Hematopoietic multipotent progenitor cell treated with erythropoietin and hydrocortisone succinate and interleukin-3 and kit ligand, for 8 days (in vitro differentiated cells): ENCODE measurements around the gene DERL2.

ENCODE experiments used
- DNase-seq: peaks from one replicate; pipeline ENCODE4 v3.0.0-alpha.2; 2015

DERL2 gene

GRCh38 chr17:5500589-5501391 is 14.8 kb upstream of the DERL2 start:
- DNase-seq: peak; percentile 34

DNA sequence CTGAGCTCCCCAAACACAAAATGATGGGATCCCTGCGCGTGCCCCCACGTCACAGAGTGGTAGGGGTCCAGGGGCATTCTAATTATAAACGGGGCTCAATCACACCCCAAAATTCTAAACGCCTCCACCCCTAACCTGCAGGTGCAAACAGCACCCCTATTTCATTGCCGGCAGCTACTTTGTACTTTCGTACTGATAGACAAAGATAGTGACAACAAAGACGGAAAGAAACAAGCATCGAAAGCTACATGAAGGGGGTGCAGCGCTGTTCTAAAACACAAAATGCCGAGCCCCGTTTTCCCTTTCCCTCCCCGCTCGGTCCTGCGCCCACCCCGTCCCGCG is 14.2 kb upstream of the DERL2 start:
- no peak for DNase-seq

DNA sequence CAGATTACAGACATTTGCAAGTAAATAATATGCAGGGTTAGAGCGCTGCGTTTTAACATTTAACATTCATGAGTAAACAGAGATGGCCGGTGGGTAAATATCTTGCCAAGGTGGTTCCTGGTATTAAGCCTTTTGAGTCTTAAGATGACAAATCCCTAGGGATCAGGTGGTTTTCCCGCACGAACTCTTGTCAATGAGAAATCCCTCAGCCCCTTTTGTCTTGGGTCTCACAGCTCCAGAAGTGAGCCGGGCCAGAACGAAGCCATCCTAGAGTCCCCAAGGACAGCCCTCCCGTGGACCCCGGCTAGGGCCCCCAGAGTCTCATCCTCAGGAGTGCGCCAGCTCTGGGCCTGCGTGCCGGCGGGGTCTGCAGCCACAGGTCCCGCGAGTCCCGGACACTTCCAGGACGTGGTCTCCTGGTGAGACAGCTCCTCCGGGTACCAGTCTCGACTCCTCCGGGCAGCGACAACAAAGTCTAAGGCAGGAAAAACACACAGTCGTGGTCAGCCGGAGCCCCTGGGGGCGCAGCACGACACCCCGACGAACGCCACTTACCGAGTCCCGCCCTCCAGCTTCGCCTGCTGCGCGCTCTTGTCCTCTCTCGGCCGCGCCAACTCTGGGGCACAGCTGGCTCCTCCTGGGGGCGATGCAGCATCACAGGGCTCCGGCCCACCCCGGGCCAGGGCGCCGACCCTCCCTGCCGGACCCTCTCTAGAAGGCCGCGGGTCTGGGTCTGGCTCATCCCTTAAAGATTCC is 13.7 kb upstream of the DERL2 start:
- no peak for DNase-seq

DNA sequence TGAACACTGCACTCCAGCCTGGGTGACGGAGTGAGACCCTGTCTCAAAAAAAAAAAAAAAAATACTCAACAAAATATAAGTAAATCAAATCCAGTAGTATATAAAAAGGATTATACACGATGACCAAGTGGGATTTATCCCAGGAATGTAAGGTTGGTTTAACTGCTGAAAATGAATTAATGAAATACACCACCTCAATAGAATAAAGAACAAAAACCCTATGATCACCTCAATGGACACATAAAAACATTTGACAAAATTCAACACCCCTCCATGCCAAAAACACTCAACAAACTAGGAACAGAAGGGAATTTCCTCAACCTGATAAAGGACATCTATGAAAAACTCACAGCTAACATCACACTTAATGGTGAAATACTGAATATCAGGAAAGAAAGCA is 7.0 kb upstream of the DERL2 start:
- no peak for DNase-seq

DNA sequence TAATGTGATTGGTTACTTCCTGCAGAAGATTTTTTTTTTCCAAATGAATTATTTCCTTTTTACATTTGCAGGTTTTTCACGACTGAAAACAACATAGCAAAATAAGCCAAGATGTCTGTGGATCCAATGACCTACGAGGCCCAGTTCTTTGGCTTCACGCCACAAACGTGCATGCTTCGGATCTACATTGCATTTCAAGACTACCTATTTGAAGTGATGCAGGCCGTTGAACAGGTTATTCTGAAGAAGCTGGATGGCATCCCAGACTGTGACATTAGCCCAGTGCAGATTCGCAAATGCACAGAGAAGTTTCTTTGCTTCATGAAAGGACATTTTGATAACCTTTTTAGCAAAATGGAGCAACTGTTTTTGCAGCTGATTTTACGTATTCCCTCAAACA is 2.8 kb upstream of the DERL2 start:
- DNase-seq: no peak

DNA sequence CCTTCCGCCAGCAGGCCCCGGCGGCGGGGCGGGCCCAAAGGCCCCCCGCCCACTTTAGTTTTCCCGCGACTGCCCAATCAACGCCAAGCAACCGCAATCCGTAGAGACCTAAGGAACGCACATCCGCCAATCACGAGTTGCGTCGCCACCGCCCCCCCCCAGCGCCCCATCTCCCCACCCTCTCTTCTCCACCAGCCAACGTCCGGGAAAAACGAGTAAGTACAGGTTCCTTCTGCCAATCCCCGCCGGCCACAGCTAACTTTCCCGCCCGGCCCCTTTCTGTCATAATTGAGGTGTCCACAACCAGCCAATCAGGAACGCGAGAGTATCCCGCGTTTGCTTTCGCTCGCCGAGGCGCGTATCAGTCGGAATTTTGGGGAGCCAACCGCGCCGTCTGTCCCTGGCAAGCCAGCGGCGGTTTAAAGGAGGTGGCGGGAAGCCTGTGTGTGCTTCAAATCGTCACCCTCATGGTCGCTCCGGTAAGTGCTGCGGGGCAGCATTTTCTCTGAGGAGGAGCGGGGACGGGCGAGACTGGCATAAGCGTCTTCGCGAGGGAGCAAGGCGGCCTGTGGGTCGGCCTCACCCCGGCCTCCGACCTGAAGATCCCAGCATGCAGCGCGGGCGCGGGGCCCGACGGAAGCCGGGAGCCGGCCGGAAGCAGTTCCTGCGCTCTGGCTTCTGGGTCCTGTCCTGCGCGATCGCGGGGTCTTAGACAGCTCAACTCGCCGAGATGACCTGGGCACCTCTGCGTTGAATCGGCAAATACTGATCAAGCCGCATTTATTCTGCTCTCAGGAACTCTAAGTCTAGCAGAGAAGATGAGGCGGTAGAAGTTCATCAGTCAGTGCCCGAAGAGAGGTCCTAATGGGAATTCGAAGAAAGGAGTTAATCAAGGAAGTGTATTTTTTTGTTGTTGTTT is 487 bp upstream of the DERL2 start, which contains the start of gene MIS12:
Gene MIS12 (plus strand): TSS at position 361 of the 919 bp plus-strand sequence. CDS start 2,297 bp downstream, outside the sequence.
- peak; percentile 99 for DNase-seq

- DNase-seq: no peak
These were observed 4.5 kb downstream of the DERL2 start for GRCh38 chr17:5481451-5481850.

DNA sequence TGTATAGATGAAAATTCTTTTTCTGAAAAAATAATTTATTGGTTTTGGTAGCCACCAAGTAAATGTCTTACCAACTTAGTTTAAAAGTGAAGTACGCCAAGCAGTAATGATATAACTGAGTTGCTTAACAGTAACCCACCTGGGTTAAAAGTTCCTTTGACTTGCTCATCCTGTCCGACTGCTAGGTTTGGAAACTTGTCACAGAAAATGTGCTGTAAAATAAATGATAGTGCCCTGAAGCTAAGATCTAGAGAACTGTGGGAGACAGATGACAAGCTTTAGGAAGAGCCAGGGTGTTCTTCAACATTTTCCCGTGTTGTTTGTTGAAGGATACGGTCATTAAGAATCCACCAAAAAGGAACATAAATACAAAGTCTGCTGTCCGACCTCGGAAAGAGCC is 5.0 kb downstream of the DERL2 start:
- DNase-seq: no peak

GRCh38 chr17:5478992-5479391 is 7.0 kb downstream of the DERL2 start:
- no peak for DNase-seq

DNA sequence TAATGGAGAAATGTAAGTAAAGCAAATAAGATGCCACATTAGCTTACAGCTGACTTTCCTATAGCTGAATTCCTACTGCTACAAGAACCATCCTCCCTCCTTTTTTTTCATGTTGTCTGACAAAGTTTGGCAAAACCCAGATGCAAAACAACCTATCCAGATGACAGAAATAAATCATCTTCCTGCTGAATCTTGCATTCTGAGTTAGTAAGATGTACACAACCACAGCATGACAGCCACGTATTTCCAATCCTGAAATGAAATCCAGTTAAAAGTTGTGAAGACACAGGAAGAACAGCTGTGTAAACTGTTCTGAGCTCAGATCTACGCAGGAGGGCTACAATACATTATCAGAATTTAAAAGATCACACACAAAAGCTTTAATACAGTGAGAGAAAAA is 12.1 kb downstream of the DERL2 start:
- DNase-seq: no peak

- DNase-seq: no peak
These were observed 13.5 kb downstream of the DERL2 start for GRCh38 chr17:5472511-5472910.

DNA sequence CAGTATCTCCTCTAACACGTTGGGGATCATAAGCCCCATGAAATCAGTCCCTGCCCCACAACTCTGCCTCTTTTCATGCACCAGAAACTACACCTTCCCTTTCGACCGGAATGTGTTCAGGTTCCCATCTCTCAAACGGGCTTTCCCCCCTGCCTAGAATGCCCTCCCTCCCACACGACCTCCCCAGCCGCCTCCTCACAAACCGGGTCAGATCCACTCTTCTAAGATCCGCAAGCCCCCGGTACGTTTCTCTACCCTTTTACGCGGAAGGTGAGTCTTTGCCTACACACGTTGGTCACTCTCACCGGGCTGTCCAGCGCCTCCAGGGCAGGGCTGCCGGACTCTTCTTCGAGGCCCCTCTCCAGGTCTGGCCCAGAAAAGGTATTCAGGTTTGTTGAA is 17.9 kb downstream of the DERL2 start:
- DNase-seq: peak; percentile 23

DNA sequence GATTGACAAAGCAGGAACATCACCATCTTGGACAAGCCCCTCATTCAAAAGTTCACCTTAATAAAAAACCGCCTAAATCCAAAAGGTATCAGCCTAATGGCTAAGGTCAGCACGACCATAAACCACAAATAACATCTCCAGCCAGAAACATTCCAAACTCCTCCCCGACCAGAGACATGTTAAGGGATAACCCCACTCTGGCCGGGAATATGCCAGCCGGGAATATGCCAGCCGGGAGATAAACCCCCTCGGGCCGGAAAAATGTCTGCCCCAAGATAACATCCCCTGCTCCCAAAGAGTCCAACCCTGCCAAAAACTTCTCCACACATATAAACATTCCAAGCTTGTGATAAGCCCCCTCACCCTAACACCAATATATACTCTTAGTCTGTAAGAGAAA is 18.6 kb downstream of the DERL2 start:
- DNase-seq: no peak

DNA sequence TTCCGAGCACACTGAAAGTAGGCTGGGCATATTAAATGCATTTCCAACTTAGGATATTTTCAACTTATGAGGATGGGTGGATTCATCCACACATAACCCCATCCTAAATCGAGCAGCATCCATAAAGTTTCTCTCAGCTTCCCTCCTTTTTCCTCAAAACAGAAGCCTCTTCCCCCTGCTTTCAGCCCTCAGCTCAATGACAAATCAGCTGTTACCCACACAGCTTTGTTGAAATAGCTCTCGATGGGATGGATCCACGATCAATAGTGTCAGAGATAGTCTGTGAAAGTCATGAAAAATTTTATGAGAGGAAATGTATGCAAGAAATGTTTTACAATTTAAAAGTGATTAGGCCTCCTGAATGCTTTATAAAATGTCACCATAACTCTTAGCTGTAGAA is 19.7 kb downstream of the DERL2 start:
- no peak for DNase-seq

DNA sequence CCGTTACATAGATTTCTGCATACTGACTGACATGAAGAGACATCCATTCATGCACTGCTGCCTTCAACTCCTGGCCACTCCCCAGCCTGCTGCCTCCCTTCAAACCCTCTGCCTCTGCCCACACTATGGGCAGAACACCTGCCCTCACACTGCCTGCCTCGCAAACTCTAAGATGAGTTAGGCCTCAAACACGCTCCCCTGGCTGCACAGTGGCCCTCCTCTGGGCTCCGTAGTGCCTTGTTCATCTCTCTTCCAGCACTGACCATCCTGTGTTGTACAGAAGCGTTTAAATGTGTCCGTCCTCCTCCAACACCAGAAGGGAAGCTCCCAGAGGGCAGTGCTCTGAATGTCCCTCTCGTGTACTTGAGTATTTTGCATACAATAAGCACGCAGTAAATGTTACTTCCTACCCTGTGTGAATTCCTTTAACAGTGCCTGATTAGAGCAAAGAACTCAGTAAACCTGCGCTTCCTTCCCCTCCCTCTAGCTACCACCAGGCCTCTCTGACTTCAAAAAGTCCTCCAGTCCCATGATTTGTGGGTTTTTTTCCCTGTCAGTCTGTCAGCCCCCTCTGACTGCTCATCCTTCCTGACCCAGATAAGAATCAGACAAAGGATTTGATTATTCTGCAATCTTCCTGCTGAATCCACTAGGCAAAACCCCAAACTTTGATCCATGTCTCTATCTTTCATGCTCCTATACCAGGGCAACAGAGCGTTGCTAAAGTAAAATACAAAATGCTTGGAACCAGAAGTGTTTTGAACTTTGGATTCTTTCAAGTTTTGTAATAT is 21.1 kb downstream of the DERL2 start:
- no peak for DNase-seq

DNA sequence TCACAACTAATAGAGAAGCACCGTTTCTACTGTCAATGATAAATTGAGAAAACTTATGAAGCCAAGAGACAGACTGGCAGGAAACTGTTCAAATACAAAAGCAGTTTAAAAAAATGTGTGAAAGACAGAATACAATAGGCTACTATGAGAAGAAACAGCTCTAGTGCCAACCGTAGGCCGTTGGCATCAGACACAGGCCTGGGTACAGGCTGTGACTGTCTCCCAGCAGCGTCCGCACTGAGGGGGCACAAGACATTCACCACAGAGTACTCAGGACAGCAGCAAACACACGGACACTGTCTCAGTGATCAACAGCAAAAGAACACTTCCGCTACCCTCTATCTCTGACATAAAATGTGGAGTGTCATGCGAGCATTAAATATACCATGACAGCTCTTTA is 39.2 kb downstream of the DERL2 start:
- no peak for DNase-seq

- no peak for DNase-seq
These were observed 41.8 kb downstream of the DERL2 start for GRCh38 chr17:5444209-5444608.

DNA sequence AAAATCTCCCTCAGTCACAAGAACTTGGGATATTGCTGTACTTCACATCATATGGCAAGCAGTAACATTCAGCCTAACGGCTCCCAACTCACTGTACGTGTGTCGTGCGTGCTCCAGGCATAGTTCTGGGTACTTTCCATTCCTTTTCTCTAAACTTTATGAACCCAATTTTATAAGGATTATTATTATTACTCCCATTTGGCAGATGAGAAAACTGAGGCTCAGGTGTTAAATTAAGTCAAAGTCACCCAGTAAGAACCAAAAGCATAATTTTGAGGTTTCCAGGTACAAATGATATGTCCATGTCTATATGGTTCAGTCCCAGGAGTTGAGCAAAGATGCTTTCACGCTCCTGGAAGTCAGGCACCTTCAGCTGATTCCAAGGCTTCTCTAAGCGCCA is 42.2 kb downstream of the DERL2 start:
- no peak for DNase-seq

GRCh38 chr17:5439446-5439764 is 46.6 kb downstream of the DERL2 start:
- no peak for DNase-seq

GRCh38 chr17:5438716-5439445 is 47.1 kb downstream of the DERL2 start, which contains the start of gene C1QBP:
C1QBP (minus strand) TSS chr17:5439155; CDS start chr17:5439073, 82 bp downstream.
- DNase-seq: peak; percentile 93

DNA sequence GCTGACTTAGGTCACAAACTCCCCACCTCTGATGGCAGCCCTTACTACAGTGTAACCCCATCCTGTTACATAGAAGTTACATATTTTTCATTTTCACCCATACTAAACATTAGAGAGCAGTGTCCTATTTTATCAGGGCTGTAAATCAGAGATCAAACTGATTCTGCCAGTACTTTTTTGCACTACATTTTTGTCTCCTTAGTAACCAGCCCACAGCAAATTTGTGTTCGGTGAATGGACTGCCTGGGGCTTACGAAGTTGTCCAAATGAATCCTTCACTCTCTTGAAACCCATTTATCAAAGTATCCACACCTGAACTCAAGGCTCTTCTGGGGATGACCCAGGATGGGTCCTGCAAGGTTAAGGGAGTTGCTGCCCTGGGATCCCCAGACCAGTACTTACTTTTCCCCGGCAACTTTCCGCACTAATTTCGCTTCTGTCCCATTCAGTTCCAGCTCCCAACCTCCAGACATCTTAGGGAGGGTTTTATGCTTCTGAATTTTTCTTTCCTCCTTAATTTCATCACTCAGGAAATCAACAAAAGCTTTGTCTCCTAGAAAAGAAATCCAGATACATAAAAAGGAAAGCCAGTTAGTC is 48.2 kb downstream of the DERL2 start:
- DNase-seq: no peak
